T-helper 1 cell treated with Interleukin-12 subunit alpha and Interleukin-12 subunit beta and Interleukin-4 antibody, amounts not matched to agents 30 ng/mL and 1 ng/mL, for 36 hours (primary cell): ENCODE measurements around the gene GRN. TPM values are rescaled to one million over a fixed set of nuclear protein-coding genes. Genes with fewer than 3 reads are reported as not detected.
"Not testable (repeated sequence)": the region's sequence is repeated elsewhere in the genome, so short reads cannot be mapped to it uniquely, and the experiment has no call there.

Experiments used
- intact Hi-C: fragments of 100-400 bp; cut with micrococcal nuclease; formaldehyde crosslinking; loops from one replicate; pipeline ENCODE4 v1.15.1; 2024
- total RNA-seq: library from RNA; stranded (reverse); gene quantifications from 2 replicates; pipeline ENCODE4 v1.2.3, GENCODE V29; 2022

GRN gene
- total RNA-seq, 1 donor from 2014 or later = 58.0 TPM

DNA sequence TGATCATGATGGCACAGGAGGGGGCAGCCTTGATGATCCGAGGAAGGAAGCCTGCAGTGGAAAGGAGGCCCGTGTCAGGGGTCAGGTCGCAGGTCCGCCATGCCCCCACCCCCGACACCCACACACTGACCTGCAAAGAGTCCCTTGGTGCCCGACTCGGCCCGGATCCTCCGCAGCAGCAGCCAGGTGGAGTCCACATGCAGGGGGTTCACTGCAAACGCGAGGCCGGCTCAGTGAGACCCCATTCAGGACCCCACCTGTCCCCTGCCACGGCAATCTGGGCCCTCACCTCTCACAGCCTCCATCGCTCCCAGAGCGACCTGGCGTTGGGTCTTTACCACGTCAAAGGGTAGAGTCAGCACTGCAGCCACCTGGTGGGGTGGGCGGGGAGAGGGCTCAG lies 25.0 kb upstream of the GRN start:
- intact Hi-C loops = loop anchor here (10.0 kb wide), 1 partner anchor 995 kb away; the partner anchor contains the start of gene MAP3K14

DNA sequence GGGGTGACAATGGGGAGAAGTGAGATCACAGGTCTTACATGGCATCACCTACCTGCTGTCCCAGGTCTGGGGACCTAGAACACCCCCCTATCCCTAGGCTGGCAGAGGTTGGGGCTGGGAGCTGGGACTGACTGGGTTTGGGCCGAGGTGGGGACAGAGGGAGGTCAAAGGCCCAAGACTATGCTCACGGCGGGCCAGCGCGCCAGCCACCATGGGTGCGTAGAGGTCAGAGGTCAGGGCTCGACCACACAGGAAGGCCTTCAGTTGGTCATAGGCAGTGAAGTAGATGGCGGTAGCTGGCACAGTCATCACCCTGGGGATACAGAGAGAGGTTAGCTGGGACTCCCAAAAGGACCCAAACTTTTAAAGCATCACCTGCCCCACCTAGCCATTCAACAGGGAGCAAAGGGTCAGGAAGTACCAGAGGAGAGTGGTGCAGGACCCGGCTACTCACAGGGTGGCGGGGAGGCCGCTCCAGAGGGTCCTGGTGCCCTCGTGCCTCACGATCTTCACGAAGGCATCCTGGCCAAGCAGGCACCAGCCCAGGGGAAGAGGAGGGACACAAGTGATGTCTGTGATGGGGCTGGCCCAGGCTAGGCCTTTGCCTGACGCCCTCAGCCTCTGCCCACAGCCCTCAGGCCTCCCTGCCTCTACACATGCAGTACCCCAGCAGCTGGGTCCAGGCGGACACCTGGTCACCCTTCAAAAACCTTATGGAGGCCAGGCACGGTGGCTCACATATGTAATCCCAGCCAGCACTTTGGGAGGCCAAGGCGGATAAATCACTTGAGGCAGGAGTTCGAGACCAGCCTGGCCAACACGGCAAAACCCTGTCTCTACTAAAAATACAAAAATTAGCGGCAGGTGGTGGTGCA lies 23.6 kb upstream of the GRN start:
- intact Hi-C loops = loop anchor here (10.0 kb wide), 1 partner anchor 993 kb away; the partner anchor contains the start of gene MAP3K14

DNA sequence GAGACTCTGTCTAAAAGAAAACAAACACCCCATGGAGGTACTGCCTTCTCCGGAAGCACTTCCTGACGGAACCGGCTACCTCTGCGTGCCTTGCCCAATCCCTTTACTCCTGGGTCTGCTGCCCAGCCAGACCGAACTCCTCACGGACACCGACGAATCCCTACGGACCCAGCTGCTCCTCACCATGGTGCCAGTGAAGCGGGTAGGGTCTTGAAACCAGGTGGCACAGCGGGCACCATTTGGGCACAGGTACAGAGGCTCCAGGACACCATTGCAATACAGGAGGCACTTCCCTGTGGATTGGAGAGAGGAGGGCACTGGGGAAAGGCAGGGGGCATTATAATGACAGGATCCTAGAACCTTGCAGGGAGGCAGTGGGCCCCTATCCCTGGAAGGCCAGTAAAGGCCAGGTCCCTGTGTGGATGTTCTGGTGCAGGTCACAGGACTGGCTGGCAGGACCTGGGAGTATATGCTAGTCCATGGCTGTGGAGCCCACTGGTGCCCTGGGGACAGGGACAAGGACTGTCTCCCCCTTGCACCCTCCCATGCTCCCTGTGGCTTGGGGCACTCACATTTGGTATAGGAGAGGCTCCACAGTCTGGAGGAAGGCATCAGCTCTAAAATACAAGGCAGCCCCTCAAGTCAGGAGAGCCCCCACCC lies 22.7 kb upstream of the GRN start:
- intact Hi-C loops = loop anchor here (10.0 kb wide), 1 partner anchor 992 kb away; the partner anchor contains the start of gene MAP3K14

DNA sequence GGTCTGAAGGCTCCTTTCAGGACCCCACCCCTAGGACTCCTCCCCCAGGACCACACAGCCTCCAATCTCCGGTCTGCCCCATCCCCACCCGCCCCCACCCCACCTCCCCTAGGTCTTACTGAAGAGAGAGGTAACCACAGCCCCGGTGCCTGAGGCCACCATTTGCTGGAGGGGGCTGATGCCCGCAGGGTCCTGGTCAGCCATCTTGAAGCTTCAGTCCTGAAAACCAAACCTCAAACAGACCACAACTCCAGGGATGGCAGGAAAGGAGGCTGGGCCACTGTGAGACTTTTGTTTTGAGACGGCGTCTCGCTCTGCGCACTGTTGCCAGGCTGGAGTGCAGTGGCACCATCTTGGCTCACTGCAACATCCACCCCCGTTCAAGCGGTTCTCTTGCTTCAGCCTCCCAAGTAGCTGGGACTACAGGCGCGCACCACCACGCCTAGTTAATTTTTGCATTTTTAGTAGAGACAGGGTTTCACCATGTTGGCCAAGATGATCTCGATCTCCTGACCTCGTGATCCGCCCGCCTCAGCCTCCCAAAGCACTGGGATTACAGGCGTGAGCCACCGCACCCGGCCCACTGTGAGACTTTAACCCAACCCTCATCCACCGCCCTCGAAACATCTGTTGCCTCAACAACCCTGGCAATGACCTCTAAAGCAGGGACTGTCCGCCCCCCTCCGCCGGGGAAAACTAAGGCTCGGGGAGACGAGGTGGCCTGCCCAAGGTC lies 21.6 kb upstream of the GRN start:
- intact Hi-C loops = loop anchor here (1.0 to 10.0 kb wide), 8 partner anchors 15 to 991 kb away; partner anchors contain the start of genes HROB, MAP3K14, RUNDC3A and TMUB2

DNA sequence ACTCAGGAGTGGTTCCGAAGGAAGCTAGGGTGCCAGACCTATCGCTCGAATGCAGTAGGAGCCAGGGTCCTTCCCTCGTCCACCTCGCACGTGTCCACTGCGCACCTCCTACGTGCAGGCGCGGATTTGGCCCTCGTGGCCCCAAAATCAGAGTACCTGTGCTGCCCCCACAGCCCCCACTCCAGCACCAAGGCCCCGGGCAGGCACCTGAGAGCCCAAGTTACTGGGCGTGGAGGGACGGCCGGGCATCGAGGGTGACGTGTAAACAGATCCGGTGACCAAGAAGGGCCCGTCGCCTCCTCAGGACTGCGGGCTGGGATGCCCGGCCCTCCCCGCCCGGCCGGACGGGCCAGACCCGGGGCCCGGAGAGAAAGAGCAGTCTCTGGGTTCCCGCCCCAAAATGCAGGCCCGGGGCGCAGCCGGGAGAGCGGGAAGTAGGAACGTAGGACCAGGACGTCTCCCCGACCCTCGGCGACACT lies 21.0 kb upstream of the GRN start:
- intact Hi-C loops = loop anchor here (1.0 to 10.0 kb wide), 8 partner anchors 16 to 991 kb away; partner anchors contain the start of genes HROB, MAP3K14, RUNDC3A and TMUB2

DNA sequence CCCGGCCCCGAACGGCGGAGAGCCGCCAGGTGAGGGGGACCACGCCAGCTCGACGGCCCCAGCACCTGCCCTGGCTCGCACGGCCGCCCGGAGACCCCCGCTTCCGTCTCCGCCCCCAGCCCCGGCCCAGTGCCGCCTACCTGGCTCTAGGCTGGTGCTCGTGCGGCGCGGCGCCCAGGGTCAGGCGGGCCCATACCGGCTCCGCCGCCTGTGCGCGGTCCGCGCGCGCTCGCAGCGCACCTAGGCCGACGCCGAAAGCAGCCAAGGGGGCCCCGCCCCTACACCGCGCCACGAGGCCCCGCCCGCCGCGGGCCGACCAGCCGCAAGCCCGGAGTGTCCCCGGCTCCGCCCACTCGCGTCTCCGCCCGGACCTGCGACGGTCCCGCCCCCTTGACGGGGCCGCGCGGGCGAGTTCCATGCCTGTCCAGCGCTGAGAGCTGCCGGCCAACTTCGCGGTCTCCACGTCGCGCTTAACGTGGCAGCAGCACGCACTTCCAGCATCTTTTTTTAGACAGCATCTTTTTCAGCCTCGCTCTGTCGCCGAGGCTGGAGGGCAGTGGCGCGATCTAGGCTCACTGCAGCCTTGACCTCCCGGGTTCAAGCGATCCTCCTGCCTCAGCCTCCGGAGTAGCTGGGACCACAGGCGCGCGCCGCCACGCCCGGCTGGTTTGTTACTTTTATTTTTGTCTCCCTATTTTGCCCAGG lies 20.4 kb upstream of the GRN start, which contains the start of gene SLC25A39:
Gene SLC25A39 (minus strand): TSS at position 253 of the 705 bp plus-strand sequence. CDS start 1,261 bp downstream, outside the sequence.
- intact Hi-C loops = loop anchor here (1.0 to 10.0 kb wide), 10 partner anchors 16 to 990 kb away; partner anchors contain the start of genes HDAC5, HROB, LSM12 and MAP3K14

DNA sequence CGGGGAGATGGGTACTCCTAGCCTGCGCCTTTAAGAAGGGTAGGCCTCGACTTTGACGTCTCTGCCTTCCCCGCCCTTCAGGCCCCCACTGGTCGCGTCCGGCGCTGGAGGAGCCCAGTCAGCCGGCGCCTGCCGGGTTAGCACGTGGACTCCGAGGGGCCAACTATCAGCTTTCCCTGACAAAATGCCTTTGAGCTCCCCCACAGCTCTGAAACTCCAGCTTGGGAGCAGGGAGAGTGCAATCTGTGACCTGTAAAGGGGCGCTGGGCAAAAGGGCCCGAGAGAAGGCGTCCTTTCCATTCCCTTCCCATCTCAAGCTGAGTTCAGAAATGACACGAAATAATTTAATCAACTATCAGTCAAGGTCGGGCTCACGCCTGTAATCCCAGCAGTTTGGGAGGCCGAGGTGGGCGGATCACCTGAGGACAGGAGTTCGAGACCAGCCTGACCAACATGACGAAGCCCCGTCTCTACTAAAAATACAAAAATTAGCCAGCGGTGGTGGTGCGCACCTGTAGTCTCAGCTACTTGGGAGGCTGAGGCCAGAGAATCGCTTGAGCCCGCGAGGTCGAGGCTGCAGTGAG lies 18.1 kb upstream of the GRN start:
- intact Hi-C loops = loop anchor here (1.0 to 10.0 kb wide), 6 partner anchors 18 to 988 kb away; partner anchors contain the start of genes GRN, HDAC5, LSM12 and MAP3K14

DNA sequence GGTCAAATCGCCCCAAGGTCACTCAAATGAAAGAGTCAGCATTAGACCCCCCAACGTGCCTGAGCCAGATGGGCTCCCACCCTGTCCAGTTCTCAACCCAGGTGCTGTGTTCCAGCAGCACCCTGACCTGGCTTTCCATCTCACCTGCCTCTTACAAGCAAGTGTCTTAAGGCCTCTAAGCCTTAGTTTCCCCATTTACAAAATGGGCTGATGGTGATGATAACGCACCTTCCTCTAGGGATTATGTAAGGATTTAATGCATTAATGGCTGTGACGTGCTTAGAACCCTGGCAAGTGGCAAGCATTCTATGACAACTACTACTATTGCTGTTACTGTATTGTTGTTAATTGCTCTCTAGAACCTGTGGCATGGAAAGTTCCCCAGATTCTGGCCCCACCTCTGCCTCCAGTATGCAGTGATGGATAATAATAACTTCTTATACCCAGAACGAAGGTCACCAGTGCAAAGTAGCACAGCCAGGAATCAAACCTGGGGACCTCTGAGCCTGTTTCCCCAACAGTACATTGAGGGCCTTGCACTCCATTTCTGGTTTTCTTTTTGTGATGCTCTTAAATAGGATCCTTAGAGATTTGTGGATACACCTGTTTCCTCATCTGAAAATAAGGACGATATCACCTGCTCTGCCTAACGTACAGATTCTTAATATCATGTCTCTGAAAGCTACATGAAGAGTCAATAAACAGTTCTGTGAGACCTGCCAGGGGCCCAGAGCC lies 17.2 kb upstream of the GRN start:
- intact Hi-C loops = loop anchor here (5.0 to 10.0 kb wide), 3 partner anchors 206 to 987 kb away; partner anchors contain the start of genes HDAC5, LSM12 and MAP3K14

DNA sequence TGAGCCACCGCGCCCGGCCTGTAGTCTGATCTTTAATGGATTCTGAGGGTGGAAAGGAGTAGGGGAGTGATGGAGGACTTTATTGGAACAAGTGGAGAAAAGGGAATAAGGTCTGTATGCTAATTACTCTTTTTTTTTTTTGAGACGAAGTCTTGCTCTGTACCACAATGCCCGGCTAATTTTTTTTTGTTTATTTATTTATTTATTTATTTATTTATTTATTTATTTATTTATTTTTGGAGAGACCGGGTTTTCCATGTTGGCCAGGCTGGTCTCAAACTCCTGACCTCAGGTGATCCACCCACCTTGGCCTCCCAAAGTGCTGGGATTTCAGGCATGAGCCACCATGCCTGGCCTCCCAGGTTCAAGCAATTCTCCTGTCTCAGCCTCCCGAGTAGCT lies 15.6 kb upstream of the GRN start:
- intact Hi-C loops = loop anchor here (5.0 to 10.0 kb wide), 3 partner anchors 207 to 985 kb away; partner anchors contain the start of genes HDAC5, LSM12 and MAP3K14

DNA sequence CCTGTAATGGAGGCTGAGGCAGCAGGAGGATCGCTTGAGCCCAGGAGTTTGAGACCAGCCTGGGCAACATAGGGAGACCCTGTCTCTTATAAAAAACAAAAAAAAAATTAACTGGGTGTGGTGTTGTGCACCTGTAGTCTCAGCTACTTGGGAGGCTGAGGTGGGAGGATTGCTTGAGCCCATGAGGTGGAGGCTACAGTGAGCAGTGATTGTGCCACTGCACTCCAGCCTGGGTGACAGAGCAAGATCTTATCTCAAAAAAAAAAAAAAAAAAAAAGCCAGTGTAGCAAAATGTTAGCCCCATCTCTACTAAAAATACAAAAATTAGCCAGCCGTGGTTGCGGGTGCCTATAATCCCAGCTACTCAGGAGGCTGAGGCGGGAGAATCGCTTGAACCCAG lies 14.8 kb upstream of the GRN start:
- intact Hi-C loops = not testable (repeated sequence)

DNA sequence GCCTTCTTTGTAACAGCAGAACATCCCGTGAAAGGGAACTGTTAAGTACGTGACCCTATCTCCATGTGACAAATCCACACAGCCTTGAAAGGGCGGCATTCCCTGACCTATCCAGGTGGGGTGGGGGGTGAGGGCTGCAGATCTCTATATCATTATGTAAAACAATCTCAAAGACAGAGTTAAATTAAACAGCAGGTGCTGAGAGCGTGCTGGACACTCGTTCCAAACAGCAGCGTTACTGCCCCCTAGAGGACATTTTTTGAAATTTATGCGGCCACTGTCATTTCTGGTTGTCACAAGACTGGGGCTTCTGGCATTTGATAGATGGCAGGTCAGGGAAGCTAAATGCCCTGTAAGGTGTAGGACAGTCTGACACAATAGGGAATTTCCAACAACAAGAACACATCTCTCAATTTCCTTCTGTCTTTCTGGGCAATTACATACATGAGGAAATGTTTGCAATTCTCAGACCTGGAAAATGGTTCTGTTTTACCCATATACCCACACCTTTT lies 13.8 kb upstream of the GRN start:
- intact Hi-C loops = loop anchor here (1.0 kb wide), 4 partner anchors 14 to 190 kb away; partner anchors contain the start of genes GRN, HROB and TMUB2

DNA sequence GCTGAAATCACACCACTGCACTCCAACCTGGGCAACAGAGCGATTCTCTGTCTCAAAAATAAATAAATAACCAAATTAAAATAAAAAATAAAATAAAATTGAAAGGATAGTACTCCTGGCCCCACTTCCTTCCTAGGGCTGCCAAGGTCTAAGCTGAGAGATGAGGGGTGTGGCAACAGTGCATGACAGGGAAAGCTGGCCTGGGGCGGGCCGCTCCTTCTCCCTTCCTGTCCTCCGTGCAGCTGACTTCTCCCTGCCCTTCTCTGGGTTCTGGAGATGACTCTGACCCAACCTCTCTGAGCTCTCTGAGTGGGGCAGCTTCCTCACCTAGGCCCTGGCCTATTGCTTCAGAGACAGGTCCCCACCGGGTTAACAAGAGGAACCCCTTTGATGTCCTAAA lies 11.7 kb upstream of the GRN start:
- intact Hi-C loops = no loop called here

DNA sequence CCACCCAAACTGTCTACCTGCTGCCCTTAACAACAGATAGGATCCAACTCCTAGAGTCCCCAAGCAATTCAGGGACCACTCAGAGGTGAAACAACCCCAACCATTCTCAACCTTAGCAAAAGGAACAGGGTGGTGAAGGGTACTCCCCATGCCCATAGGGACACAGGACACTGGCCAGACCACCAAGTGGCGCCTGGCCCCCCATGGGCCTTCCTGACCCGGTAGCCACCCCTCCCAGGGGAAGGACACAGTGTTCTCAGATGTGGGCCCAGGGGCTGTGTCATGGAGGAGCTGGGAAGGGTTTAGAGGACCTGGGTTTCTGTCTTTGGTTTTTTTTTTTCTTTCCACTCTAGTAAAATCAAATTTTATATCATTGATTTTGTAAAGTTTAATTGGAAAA lies 10.8 kb upstream of the GRN start:
- intact Hi-C loops = no loop called here

DNA sequence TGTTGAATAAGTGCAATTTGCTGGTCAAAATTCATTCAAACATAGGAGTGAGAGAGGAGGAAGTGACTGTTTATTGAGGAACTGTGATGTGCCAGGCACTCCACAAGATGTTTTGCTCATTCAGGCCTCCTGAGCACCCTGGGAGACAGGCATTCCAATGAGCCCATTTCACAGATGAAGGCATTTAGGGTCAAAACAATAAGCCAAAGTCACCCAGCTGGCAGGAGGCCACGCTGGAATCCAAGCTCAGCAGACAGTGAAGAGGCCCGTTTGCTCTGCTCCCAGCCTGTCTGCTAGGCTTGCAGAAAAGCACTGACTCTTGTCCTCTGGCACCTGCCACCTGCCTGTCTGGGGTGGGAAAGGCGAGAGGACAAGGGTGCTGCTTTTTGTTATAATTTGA lies 10.4 kb upstream of the GRN start:
- intact Hi-C loops = no loop called here

DNA sequence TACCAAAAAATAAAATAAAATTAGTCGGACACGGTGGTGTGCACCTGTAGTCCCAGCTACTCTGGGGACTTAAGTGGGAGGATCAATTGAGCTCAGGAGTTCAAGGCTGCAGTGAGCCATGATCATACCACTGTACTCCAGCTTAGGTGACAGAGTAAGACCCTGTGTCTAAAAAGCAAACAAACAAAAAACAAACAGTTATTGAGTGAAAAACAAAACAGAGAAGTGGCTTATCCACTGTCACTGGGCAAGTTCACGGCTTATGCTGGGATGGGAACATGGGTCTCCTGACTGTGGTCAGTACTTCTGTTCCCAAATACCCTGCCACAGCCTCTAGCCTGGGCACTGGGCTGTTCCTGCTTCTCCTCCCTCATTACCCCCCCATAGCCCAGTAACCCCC lies 9.5 kb upstream of the GRN start:
- intact Hi-C loops = no loop called here

DNA sequence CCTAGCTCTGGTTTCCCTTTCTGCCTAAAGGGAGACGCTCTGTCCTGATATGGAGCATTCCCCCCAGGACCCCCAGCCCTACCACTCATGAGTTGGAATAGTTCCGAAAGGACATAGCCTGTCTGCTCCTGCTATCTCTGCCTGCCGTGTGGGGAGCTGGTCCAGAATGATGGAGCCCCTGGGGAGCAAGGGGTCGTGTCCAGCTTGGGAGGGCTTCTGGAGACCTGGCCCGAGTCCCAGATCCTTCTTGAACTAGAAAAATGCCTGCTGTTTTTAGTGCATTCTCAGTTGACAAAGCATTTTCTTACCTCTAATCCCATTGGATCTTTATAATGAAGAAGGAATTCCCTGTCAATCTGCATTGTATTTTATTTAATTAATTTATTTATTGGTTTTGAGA lies 9.1 kb upstream of the GRN start:
- intact Hi-C loops = no loop called here

DNA sequence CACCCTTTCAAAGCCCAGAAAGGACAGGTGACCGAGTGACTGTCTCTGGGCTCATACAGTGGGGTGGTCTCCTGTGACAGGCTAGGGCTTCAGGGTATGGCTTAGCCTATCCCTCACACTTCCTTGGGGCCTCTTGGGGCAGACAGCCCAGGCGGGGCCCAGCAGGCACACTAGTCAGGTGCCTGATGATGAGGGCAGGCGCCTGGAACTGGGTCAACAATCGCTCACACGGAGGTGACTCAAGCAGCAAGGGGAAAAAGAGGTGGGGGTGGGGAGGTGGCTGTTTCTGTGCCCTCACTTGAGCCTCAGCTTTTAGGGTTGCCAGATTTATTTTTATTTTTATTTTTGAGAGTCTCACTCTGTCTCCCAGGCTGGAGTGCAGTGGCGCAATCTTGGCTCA lies 6.4 kb upstream of the GRN start:
- intact Hi-C loops = no loop called here

DNA sequence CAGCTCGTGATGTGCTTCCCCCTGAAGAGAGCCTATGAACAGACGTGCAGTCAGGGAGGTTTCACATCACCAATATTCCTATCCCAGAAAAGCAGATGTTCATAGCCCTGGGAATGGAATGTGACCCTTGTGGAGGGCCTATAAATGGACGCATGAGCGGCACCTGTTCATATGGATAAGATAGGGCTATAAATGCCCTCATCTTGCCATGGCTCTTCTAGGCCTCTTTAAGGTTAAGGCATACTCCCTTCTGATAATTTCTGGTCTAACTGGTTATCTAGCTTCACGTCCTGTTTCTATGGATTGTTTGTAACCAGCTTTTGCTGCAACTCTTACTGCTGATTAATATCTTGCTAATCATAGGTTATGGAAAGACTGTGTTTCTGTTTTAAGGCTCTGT lies 4.5 kb upstream of the GRN start:
- intact Hi-C loops = not testable (repeated sequence)
